Ishikawa (cell line): ENCODE data around the gene FLT3LG.

ENCODE experiments used
- CEBPB ChIP-seq: IDR thresholded peaks from 2 replicates; pipeline ENCODE4 v1.6.1; 2012
- CREB1 ChIP-seq: IDR thresholded peaks from 2 replicates; pipeline ENCODE4 v1.6.1; 2012; ENCODE audit warnings: low read depth
- EP300 ChIP-seq: IDR thresholded peaks from 2 replicates; pipeline ENCODE4 v1.6.1; 2012; ENCODE audit warnings: borderline replicate concordance
- FOXM1 ChIP-seq: IDR thresholded peaks from 2 replicates; pipeline ENCODE4 v1.6.1; 2012; ENCODE audit warnings: low read depth, borderline replicate concordance
- MAX ChIP-seq: IDR thresholded peaks from 2 replicates; pipeline ENCODE4 v1.6.1; 2012
- NFIC ChIP-seq: IDR thresholded peaks from 2 replicates; pipeline ENCODE4 v1.6.1; 2012
- RAD21 ChIP-seq: IDR thresholded peaks from 2 replicates; pipeline ENCODE4 v1.6.1; 2012; ENCODE audit warnings: low read depth
- REST ChIP-seq: IDR thresholded peaks from 2 replicates; pipeline ENCODE4 v1.6.1; 2012; ENCODE audit warnings: low read depth, mild to moderate bottlenecking
- TAF1 ChIP-seq: IDR thresholded peaks from 2 replicates; pipeline ENCODE4 v1.6.1; 2012; ENCODE audit warnings: low read depth, mild to moderate bottlenecking
- TCF12 ChIP-seq: IDR thresholded peaks from 2 replicates; pipeline ENCODE4 v1.6.1; 2012; ENCODE audit warnings: low read depth
- TEAD4 ChIP-seq: IDR thresholded peaks from 2 replicates; pipeline ENCODE4 v1.6.1; 2012
- USF1 ChIP-seq: IDR thresholded peaks from 2 replicates; pipeline ENCODE4 v1.6.1; 2012
- YY1 ChIP-seq: IDR thresholded peaks from 2 replicates; pipeline ENCODE4 v1.6.1; 2012; ENCODE audit warnings: low read depth

- TF ChIP-seq EP300 (no peak), TCF12 (no peak), CREB1 (no peak), REST (no peak), MAX (no peak), RAD21 (no peak), TEAD4 (no peak), FOXM1 (no peak), YY1 (no peak), TAF1 (no peak), USF1 (no peak), NFIC (no peak), CEBPB (no peak)
Observed at GRCh38 chr19:49458567-49458903, 15.5 kb upstream of the FLT3LG start.
